Measurements from ENCODE around the gene HLF.
A peak's percentile ranks its signal among the peaks of the same experiment; 100 is the strongest.

Gene HLF

DNA sequence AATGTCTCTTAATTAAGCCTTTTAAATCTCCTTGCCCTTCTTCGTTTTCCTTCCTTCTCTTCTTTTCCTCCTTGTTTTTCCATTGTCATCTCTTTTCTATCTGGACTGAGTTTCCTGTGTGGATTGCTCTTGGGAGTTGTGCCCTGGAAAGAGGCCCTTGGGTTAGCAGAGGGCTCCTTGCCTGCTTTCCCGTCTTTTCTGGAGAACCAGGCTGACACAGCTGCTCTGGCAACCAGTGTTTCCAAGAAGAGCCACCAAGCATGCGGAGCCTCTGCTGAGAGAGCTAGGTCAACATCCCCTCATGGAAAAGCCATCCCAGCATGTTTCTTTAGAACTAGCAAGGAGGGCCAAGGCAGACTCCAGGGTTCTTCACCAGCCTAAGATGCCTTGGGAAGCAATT is 75.4 kb downstream of the HLF start:
- no peak for DNase-seq (ENCODE audit: low read depth)
- no peak overlapping the region for H3K4me3 ChIP-seq (ENCODE audit: low read depth, low read length)
- TF ChIP-seq, protein P1, sequence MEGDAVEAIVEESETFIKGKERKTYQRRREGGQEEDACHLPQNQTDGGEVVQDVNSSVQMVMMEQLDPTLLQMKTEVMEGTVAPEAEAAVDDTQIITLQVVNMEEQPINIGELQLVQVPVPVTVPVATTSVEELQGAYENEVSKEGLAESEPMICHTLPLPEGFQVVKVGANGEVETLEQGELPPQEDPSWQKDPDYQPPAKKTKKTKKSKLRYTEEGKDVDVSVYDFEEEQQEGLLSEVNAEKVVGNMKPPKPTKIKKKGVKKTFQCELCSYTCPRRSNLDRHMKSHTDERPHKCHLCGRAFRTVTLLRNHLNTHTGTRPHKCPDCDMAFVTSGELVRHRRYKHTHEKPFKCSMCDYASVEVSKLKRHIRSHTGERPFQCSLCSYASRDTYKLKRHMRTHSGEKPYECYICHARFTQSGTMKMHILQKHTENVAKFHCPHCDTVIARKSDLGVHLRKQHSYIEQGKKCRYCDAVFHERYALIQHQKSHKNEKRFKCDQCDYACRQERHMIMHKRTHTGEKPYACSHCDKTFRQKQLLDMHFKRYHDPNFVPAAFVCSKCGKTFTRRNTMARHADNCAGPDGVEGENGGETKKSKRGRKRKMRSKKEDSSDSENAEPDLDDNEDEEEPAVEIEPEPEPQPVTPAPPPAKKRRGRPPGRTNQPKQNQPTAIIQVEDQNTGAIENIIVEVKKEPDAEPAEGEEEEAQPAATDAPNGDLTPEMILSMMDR (IDR thresholded peaks at IDR 0.05; ENCODE audit: control insufficient read depth, extremely low read depth, insufficient read depth) = no peak

DNA sequence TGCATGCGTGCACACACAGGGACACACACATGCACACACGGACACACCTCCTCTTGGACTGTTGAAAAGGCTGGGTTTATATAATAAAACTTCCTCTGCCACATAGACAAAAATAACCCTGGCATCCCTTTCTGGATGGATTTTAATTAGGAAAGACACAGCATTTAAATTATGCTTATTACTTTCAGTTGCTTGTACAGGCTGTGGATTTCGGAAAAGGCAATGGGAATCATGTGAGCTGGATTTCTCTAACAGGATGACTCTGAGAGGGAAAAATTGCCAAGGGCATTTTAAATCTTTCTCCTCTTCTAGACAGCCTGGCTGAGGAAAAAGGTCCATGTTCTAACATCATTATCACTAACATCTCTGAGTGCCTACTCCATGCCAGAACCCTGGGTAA is 75.9 kb downstream of the HLF start:
- TF ChIP-seq, protein P1 (IDR thresholded peaks at IDR 0.05; ENCODE audit: control insufficient read depth, extremely low read depth, insufficient read depth) = no peak
- no peak overlapping the region for H3K4me3 ChIP-seq (ENCODE audit: low read depth, low read length)
- peak; percentile 50 for DNase-seq (ENCODE audit: low read depth)

DNA sequence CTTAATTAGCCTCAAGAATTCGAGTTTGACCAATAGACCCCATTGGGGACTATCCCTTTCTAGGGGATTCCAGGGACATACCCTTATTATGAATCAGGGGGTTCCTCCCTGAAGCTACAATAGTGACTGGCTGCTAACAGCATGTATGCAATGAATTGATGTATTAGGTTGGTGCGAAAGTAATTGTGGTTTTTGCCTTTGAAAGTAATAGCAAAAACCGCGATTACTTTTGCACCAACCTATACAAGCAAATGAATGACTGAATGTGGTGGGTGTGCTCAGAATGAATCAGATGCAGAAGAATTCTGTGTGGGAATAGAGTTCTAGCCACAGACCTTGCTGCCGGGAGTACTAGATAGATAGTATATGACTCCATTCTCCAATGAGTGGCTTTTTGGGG is 76.7 kb downstream of the HLF start:
- H3K4me3 ChIP-seq (ENCODE audit: low read depth, low read length) = no peak overlapping the region
- no peak for DNase-seq (ENCODE audit: low read depth)
- TF ChIP-seq, protein P1 (IDR thresholded peaks at IDR 0.05; ENCODE audit: control insufficient read depth, extremely low read depth, insufficient read depth) = no peak

DNA sequence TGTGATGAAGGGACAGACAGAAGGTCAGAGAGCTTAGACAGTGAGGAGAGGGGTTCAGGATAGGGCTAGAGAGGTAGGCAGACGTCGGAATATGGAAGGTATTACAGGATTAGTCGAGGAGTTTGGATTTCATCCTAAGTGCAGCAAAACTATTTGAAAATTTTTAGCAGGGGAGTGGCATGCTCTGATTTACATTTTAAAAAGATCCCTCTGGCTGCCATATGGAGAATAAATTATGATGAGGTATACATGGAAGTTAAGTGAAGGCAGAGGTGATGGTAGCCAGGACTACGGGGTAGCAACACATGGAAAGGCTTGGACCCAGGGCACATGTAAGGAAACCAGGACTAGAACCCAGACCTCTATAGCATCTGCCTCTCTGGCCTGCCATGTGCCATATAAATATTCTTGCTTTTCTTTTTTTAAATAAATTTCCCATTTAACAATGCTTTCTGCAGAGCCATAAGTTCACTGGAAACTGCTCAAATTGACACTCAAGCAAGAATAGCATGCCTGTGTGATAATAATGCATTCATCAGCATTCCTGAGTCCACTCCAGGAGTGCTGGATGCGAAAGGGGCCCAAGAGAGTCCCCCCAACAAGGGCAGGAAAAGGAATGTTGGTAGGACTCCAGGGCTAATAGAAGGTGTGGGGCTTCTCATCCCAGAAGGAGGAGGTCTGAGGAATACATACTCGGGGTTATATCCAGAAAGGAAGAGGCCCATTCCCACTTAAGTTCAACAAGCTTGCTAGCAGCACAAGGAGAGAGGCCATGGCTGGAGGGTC is 78.2 kb downstream of the HLF start:
- no peak for DNase-seq (ENCODE audit: low read depth)
- no peak overlapping the region for H3K4me3 ChIP-seq (ENCODE audit: low read depth, low read length)
- TF ChIP-seq, protein P1 (IDR thresholded peaks at IDR 0.05; ENCODE audit: control insufficient read depth, extremely low read depth, insufficient read depth) = no peak

DNA sequence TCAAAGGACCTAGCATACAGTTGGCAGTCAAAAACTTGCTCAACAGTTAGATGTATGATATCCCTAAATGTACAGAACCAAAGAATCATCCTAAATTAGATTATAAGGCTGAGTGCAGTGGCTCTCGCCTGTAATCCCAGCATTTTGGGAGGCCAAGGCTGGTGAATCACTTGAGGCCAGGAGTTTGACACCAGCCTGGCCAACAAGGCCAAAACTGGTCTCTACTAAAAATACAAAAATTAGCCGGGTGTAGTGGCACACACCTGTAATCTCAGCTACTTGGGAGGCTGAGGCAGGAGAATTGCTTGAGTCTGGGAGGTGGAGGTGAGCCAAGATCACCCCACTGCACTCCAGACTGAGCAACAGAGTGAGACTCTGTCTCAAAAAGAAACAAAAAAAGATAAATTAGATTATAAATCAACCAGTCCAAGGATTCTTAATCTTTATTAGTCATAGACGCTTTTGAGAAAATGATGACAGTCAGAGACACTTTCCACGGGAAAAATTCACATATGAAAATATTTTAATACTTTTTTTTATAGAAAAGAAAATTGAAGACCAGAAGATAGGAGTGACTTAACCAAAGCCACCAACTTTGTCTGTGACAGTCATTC is 79.2 kb downstream of the HLF start:
- no peak for DNase-seq (ENCODE audit: low read depth)
- TF ChIP-seq, protein P1 (IDR thresholded peaks at IDR 0.05; ENCODE audit: control insufficient read depth, extremely low read depth, insufficient read depth) = no peak
- H3K4me3 ChIP-seq (ENCODE audit: low read depth, low read length) = no peak overlapping the region

DNA sequence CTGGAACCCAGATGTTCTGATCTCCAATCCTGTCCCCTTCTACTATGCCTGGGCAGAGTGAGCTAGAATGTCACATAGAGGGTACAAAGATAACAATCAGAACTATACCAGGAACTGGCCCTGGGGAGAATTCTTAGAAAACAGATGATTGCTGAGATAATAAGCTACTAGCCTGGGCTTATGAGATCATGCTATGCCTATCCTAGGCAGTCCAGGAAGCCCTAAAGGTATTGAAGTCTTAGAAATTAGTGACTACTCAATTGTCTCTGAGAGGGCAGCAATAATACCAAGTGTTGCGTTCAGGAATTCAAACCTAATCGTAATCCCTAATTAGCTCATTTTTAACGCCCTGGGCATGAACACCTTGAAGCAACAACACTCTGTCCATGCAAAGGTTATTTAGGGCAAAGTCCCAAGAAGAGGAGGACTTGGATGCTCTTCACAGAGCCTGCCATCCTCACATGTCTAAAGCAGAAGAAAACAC is 79.8 kb downstream of the HLF start:
- DNase-seq (ENCODE audit: low read depth) = no peak
- TF ChIP-seq, protein P1 (IDR thresholded peaks at IDR 0.05; ENCODE audit: control insufficient read depth, extremely low read depth, insufficient read depth) = no peak
- H3K4me3 ChIP-seq (ENCODE audit: low read depth, low read length) = no peak overlapping the region
